GM10266 (cell line): ENCODE results near the gene ZNF554.
"Not testable (repeated sequence)": the region's sequence is repeated elsewhere in the genome, so short reads cannot be mapped to it uniquely, and the experiment has no call there.

Experiments
- DNase-seq: peaks from one replicate; pipeline ENCODE4 v3.0.0; 2012; ENCODE audit errors: extremely low spot score
- CTCF ChIP-seq: IDR thresholded peaks from 2 replicates; pipeline ENCODE4 v1.5.1; 2012; ENCODE audit warnings: mild to moderate bottlenecking, low read depth; ENCODE audit not compliant: control insufficient read depth, insufficient read depth; ENCODE audit errors: missing control alignments

The ZNF554 gene

DNA sequence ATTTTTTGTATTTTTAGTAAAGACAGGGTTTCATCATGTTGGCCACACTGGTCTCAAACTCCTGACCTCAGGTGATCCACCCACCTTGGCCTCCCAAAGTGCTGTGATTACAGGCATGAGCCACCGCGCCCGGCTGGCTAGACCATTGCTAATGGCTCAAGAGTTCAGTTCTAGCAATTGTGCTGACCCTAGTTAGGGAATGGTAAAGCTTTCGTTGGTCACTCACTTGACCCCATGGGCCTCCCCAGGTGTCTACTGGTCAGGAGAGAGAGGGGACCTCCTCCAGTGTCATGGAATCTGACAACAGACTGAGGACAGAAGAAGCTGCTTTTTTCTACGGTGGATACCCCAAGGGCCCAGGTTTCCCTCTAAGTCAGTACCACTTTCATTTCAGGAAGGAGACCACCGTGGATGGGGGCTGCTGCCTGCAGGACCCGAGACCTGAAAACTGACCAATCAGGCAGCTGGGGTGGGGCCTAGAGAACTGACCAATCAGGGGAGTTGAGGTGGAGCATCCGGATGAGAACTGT lies 46.9 kb downstream of the ZNF554 start:
- no peak for TF ChIP-seq CTCF
- no peak for DNase-seq

DNA sequence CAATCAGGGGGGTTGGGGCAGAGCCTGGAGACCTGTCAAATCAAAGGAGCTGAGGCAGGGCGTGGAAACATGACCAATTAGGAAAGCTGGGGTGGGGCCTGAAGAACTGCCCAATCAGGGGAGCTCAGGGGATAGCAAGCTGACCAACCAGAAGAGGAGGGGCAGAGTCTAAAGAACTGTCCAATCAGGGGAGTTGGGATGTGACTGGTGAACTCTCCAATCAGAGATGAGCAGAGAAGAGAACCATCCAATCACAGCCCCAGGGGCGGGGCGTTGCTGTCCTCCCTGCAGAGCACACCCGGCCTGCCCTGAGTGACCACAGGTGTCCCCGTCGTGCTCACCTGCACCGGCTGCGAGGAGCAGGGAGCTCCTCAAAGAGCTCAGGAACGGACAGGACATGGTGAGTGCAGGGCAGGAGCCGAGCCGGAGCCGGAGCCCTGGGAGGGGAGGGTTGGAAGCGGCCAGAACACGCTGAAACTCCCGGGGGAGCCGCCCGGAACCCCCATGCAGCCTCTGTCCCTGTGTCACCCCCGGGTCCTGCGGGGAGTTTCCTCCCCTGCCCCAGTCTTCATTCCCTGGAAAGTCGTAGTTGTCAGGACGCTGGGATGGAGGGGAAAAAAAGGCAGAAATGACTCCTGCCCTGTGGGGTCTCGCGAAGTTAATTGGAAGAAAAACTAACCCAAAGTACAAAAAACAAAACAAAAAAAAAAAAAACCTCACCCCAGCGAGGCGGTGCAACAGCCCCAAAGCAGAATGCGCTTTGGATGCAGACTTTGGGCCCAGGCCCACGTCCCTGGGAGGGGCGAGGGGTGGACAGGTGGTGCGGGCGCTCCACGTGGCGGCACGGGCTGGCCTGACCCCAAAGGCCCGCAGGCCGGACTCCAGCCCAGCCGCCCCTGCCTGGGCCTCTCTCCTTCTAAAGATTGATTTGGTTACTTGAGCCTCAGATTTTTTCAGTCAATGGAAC lies 47.6 kb downstream of the ZNF554 start, which contains the start of gene ZNF556:
Gene ZNF556, plus strand, starts transcription at position 311 of the 967 bp plus-strand sequence. Its CDS starts 87 bp downstream, at position 398.
- no peak for TF ChIP-seq CTCF
- no peak for DNase-seq

GRCh38 chr19:2869618-2870017 lies 50.0 kb downstream of the ZNF554 start:
- no peak for DNase-seq
- no peak for TF ChIP-seq CTCF

- TF ChIP-seq CTCF: peak; percentile 19
- DNase-seq: not testable (repeated sequence)
Observed at GRCh38 chr19:2872175-2872574, 52.5 kb downstream of the ZNF554 start.

DNA sequence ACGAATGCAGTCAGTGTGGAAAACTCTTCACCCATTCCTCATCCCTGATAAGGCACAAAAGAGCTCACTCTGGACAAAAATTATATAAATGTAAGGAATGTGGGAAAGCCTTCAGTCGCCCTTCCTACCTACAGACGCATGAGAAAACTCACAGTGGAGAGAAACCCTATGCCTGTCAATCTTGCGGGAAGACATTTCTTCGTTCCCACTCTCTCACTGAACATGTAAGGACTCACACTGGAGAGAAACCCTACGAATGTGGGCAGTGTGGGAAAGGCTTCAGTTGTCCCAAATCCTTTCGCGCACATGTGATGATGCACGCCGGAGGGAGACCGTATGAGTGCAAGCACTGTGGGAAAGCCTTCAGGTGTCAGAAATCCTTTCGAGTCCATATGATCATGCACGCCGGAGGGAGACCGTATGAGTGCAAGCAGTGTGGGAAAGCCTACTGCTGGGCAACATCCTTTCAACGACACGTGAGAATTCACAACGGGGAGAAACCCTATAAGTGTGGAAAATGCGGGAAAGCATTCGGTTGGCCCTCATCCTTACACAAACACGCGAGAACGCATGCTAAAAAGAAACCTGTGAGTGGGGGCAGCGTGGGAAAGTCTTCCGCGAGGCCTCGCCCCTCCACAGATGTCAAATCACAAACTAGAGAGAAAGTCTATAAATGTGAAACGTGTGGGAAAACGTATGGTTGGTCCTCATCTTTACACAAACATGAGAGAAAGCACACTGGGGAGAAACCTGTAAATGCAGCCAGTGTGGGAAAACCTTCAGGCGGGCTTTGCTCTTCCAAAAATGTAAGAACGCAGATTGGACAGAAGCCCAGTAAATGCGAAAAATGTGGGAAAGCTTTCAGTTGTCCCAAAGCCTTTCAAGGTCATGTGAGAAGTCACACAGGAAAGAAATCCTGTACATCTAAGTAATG lies 58.0 kb downstream of the ZNF554 start:
- no peak for DNase-seq
- TF ChIP-seq CTCF: no peak

DNA sequence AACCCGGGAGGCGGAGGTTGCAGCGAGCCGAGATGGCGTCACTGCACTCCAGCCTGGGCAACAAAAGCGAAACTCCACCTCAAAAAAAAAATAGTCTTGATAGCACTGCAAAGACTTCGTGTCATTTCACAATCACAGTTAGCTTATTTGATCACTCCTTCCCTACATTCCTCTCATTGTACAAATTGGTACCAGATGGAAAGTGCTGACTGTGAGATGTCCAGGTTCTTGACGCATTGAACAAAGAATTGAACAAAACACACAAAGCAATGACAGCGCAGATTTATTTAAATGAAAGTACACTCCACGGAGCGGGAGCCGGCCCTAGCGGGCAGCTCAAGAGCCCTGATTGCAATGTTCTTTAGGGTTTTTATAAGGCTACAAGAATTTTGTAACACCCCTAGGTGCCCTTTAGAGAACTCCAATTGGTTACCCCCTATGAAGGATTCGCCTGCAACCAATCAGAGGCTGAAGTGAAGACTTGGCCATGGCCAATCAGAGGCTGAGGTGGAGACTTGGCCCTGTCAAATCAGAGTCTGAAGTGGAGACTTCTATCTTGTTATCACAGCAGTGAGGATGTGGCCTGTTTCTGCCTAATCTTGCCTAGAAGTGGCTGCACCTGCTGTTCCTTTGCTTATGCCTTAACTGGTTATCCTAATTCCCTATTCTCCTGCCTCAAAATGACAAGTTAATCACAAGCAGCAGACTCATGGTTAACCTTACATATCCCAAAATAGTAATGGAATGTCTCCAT lies 64.2 kb downstream of the ZNF554 start:
- no peak for DNase-seq

More for the DNA sequence above, 64.2 kb downstream of the ZNF554 start:
- no peak for TF ChIP-seq CTCF
